NB4 (cell line): ENCODE measurements around the gene CD52.

Experiments used
- POLR2A ChIP-seq: IDR thresholded peaks from 2 replicates; pipeline ENCODE4 v1.6.1; 2011; ENCODE audit warnings: mild to moderate bottlenecking; ENCODE audit not compliant: insufficient read length; ENCODE audit errors: extremely low read depth
- TF ChIP-seq, protein P1 (sequence below): IDR thresholded peaks from one replicate; pipeline ENCODE4 v1.5.1; 2012; ENCODE audit warnings: low read depth, low read length

DNA sequence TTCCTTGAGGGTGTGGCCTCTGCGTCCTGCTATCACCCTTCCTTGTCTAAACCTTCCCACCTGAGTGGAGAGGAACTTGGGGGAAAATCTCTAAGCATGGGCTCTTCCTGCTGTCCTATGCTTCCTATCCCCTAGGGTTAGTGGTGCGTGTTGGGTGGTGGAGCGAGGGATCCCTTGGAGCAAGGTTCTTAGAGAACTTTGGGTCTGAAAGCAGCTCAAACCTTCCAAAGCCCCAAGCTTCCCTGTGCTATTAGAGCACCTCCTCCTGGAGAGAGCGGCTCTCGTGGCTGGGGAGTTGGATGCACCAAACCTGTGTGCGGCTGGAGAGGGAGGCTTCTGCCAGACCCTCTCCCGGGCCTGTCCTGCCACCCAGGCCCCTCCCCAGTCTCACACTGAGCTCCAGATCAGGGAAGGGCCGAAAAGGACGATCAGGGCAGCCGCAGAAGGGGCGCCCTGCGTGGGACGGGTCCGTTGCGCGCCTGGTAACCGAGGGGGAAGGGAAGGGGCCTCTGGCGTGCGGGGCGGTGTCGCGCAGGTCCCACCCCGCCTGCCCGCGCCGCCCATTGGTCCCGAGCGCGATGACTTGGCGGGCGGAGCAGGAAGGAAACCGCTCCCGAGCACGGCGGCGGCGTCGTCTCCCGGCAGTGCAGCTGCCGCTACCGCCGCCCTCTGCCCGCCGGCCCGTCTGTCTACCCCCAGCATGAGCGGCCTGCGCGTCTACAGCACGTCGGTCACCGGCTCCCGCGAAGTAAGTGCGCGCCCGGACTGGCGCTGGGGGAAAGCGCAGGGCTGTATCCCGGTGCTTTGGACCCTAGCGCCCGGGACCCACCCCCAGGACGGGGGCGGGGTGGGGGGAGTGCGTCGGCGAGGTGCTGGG is 38.1 kb upstream of the CD52 start, which contains the start of gene SH3BGRL3:
- peak; percentile 37 for TF ChIP-seq POLR2A
- TF ChIP-seq, protein P1, sequence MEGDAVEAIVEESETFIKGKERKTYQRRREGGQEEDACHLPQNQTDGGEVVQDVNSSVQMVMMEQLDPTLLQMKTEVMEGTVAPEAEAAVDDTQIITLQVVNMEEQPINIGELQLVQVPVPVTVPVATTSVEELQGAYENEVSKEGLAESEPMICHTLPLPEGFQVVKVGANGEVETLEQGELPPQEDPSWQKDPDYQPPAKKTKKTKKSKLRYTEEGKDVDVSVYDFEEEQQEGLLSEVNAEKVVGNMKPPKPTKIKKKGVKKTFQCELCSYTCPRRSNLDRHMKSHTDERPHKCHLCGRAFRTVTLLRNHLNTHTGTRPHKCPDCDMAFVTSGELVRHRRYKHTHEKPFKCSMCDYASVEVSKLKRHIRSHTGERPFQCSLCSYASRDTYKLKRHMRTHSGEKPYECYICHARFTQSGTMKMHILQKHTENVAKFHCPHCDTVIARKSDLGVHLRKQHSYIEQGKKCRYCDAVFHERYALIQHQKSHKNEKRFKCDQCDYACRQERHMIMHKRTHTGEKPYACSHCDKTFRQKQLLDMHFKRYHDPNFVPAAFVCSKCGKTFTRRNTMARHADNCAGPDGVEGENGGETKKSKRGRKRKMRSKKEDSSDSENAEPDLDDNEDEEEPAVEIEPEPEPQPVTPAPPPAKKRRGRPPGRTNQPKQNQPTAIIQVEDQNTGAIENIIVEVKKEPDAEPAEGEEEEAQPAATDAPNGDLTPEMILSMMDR, result peak; percentile 44
